GM18907 (cell line): ENCODE results near the gene IP6K1.
"Not testable (repeated sequence)": the region's sequence is repeated elsewhere in the genome, so short reads cannot be mapped to it uniquely, and the experiment has no call there.

ENCODE experiments used
- ATAC-seq: cut with Tn5 transposase; IDR thresholded peaks from one replicate; pipeline ENCODE4 v1.9.1; 2021; ENCODE audit warnings: mild to moderate bottlenecking, moderate library complexity; ENCODE audit not compliant: unreplicated experiment

IP6K1 gene

DNA sequence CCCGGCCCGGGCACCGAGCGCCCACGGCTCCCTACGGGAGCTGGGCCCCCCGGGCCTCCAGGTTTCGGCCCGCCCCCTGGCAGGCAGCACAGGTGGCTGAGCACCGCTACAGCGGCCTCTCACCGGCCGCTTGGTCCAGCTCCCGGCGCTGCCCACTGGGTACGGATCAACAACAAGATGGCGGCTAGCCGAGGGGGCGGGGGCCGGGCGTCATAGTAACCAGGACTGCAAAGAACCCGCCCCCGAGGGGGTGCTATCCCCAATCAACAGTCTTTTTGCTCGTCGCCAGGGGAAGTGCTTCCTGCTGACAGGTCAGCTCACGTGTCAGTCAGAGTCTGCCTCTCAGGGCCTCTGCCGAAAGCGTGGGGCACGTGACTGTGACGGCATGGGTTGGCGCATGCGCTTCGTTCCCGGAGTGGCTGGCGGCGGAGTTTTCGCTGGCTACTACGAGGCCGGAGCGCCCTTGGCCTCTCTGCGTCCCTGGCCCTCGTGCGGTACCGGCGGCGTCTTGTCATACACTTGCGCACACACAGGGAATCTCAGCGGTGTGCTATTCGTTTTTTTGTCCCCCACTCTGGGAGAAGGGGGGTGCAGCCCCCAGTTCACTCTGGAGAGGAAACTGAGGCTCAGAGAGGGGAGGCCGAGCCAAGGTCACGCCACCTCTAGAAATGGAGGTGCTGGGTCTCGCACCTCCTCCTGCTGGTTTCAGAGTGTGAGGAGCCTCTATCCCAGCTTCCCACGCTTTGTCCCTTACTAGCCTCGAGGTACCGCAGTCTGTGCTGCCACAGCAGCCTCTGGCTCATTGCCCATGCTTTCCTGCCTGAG, at the start of gene IP6K1:
Gene IP6K1, minus strand, starts transcription at position 186 of the 825 bp plus-strand sequence. CDS start 38,502 bp downstream, outside the sequence.
- peak; percentile 98 for ATAC-seq

GRCh38 chr3:49831341-49831740, 45.0 kb upstream of the IP6K1 start:
- no peak for ATAC-seq

DNA sequence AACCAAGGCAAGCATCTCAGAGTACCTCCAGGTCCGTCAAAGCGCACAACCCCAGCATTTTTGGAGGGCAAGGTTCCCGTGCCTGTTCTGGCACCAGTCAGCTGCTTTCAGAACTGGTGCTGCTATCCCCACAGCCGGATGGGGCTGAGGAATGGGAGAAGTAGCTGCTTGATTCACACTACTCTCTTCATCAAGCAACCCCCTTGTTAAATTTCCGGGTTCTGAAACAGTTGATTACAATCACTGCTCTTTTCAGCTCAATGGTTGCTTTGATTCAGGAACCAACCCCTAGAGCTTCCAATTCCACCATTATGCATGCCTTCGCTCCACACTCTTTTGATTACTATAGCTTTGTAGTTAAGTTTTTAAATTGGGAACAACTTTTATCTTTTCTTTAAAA, 39.7 kb upstream of the IP6K1 start:
- ATAC-seq, result no peak

- not testable (repeated sequence) for ATAC-seq
These were observed 36.8 kb upstream of the IP6K1 start for GRCh38 chr3:49823131-49823530.

DNA sequence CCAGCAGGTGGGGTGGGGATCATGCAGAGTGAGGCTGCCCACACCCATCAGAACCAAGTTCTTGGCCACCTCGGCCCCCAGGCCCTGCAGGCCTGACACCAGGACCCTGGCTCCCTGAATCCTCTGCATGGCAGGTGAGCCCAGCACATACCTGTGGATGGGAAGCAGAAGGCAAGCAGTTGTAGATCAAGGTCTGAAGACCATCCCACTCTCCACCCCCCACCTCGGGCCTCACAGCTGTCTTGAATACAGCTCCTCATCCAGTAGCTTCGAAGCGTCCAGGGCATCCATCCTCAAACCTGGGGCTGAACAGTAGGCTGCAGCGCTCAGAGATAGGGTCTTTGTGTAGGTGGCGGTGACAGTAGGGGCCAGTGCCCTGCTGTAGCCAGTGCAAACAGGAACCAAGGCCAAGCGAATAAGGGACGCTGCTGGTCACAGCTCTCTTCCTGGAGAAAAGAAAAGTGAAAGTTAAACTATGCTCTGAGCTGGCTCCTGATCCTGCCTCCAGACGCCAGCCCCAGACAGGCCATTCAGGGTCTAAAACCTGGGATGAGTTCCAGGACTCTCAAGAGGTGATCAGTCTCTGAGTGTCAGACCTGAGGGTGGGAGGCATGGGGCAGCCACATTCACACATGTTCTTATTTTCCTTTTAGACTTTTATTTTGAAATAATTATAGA, 27.3 kb upstream of the IP6K1 start, which contains the start of gene UBA7:
Gene UBA7, minus strand, starts transcription at position 457 of the 678 bp plus-strand sequence. Its CDS starts 166 bp downstream, at position 291.
- no peak for ATAC-seq

DNA sequence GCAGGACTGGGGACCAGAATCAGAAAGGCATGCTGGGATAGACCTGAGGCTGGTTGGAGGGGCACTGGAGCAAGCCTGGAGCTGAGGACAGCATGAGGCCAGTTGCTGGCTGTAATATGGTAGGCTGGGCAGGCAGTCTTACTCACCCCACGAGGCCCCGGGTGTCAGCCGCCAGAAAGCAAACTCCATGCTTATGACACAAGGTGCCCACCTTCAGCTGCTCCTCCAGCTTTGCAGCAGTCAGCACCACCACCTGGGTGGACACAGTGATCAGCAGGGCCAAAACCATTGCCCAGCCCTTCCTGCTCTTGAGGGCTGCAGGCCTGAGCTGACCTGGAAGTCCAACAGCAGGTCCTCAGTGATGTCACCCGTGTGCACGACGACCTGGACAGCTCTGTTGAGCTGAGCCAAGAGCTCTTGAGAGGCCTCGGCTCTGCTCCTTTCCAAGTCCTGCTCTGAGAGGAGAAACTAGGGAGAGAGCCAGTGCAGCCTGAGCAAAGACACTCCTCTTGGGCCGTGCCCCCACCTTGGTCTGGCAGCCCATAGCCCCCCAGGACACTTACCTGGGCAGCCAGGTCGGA, 26.7 kb upstream of the IP6K1 start:
- ATAC-seq, result no peak

- no peak for ATAC-seq
These were observed 21.2 kb upstream of the IP6K1 start for GRCh38 chr3:49807431-49808114.

DNA sequence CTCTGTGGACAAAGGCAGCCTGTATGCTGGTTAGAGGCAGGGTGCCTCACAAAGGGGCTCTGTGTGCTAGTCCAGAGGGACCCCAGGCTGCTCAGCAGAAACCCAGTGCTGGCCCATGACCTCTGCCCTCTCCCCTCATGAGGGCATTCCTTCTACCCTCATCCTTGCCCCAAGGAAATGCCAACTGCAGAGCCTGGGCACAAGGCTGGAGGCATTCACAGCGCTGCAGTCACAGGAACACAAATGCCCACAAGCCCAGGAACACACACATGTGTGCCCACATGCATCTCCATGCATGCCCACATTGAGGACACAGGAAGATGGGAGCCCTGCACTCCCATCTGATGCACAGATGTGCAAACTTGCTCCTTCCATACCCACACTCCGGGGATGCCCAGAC, 20.5 kb upstream of the IP6K1 start:
- ATAC-seq, result no peak

DNA sequence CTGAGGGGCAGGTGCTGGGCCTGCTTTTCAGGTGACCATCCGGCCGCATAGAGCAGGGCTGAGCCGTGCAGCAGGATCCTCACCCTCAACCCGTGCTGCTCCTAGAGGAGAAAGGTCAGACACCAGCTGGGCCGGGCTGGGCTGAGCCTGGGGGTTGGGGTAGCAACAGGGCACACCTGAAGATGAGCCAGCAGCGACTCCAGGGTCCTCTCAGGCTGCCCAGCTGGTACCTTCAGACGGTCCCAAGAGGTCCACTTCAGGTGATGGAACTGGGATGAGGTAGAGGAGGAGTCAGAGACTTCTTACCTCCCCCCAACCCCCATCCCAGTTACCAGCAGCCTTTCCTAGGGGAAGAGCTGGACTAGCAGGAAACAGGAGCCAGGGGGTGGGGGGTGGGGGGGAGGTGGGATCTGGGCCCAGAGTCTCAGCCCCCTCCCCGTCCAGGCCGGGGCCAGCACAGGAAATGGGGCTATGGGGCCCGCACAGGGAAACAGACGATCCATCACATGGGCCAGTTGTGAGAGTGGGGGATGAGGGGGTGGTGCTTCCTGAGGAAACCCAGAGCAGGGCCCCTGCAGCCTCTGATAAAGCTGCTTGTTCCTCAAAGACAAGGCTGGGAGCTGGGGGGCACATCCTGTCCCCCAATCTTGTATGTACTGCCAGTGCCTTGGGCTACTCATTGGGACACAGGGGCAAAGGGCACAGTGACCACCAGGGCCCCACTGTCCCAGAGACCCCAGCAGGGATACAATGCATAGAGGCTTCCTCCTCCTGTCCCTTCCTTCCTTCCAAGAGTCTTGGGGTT, 19.8 kb upstream of the IP6K1 start:
- no peak for ATAC-seq

- ATAC-seq, result no peak
These were observed 19.0 kb upstream of the IP6K1 start for GRCh38 chr3:49805367-49805782.

- ATAC-seq, result no peak
These were observed 18.0 kb upstream of the IP6K1 start for GRCh38 chr3:49804141-49805041.

DNA sequence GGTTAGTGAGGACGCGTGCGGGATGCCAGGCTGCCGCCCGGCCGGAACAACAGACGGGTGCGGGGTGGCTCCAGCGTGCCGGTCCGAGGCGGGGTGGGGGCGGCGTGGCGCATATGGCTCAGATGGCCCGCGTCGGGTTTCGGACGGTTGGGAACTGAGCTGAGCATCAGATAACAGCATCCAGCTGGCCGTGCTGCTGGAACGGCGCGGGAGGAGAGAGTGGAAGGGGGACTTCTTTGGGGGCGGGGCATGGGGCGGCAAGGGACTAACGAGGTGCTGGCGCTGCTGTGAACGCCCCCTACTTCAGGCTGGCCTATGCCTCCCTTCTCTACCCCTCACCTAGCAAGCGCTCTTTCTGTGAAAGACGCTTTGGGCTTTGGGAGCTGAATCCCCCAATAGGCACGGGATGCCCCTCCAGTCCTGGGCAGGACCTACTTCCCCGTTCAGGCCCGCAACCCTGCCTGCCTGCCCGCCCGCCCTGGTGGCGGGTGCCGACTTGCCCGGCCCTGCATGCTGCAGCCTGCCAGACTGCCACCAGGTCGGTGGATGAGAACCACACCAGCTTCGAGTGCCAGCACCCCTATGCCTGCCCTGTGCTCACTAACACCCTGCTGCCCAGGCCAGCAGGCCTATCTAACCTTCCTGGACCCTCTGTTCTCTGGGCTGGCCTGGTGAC, 17.3 kb upstream of the IP6K1 start:
- ATAC-seq, result peak; percentile 9

GRCh38 chr3:49802719-49803464, 16.6 kb upstream of the IP6K1 start, which contains the start of gene INKA1:
Gene INKA1 (plus strand): TSS chr3:49803261. CDS start chr3:49803393, 132 bp downstream.
- peak; percentile 58 for ATAC-seq

GRCh38 chr3:49801160-49801559, 14.8 kb upstream of the IP6K1 start:
- no peak for ATAC-seq

GRCh38 chr3:49799761-49800160, 13.4 kb upstream of the IP6K1 start, which contains the start of gene CDHR4:
Gene CDHR4 (minus strand): TSS chr3:49799873. CDS start chr3:49799812, 61 bp downstream.
- ATAC-seq, result no peak

GRCh38 chr3:49799105-49799504, 12.8 kb upstream of the IP6K1 start:
- ATAC-seq, result no peak
